ENCODE results near the gene EP400.

Gene EP400

DNA sequence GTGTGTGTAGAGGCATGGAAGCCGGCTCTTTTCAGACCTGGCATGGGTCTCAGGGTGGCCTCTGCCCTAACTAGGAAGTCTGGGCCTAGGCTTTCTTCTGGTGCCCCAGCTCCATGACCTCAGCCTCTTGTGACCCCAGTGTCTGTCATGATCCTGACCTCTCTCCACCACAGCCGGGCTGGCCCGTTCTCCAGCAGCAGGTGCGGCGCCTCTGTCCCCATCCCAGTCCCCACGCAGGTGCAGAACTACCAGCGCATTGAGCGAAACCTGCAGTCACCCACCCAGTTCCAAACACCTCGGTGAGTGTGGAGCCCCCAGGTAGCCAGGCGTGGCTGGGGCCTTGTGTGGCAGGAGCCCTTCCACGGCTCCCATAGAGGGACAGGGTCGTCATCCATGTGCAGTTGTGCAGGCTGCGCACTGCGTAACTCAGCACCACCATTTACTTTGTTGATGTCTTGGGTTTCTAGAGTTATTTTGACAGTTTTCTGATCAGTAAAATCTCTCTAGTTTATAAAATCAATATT, 35.5 kb upstream of the EP400 start:
- H3K4me3 ChIP-seq (ENCODE audit: low read depth, low read length) = no peak overlapping the region
- TF ChIP-seq, protein P1, sequence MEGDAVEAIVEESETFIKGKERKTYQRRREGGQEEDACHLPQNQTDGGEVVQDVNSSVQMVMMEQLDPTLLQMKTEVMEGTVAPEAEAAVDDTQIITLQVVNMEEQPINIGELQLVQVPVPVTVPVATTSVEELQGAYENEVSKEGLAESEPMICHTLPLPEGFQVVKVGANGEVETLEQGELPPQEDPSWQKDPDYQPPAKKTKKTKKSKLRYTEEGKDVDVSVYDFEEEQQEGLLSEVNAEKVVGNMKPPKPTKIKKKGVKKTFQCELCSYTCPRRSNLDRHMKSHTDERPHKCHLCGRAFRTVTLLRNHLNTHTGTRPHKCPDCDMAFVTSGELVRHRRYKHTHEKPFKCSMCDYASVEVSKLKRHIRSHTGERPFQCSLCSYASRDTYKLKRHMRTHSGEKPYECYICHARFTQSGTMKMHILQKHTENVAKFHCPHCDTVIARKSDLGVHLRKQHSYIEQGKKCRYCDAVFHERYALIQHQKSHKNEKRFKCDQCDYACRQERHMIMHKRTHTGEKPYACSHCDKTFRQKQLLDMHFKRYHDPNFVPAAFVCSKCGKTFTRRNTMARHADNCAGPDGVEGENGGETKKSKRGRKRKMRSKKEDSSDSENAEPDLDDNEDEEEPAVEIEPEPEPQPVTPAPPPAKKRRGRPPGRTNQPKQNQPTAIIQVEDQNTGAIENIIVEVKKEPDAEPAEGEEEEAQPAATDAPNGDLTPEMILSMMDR (IDR thresholded peaks at IDR 0.05; ENCODE audit: control insufficient read depth, extremely low read depth, insufficient read depth) = no peak
- no peak for DNase-seq (ENCODE audit: low read depth)

DNA sequence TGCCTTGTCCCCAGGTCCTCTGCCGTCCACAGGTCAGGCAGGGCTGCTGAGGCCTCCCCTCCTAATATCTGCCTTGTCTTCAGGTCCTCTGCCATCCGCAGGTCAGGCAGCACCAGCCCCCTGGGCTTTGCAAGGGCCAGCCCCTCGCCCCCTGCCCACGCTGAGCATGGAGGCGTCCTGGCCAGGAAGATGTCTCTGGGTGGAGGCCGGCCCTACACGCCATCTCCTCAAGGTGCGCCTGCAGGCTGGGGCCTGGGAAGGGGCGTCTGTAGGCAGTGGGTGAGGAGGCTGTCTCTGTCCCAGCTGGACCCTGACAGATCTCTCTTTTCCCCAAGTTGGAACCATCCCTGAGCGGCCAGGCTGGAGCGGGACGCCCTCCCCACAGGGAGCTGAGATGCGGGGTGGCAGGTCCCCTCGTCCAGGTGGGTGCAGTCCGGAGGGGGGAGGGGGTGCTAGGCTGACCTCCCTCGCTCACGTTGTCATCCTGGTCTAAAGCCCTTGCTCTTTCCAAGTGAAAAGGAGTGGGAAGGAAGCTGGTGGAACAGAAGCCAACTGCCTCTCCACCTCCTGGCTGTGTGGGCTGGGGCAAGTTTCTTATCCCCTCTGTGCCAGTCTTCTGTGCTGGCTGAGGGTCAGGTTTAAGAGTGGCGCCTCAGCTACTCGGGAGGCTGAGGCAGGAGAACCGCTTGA, 34.6 kb upstream of the EP400 start:
- TF ChIP-seq, protein P1 (IDR thresholded peaks at IDR 0.05; ENCODE audit: control insufficient read depth, extremely low read depth, insufficient read depth) = no peak

DNA sequence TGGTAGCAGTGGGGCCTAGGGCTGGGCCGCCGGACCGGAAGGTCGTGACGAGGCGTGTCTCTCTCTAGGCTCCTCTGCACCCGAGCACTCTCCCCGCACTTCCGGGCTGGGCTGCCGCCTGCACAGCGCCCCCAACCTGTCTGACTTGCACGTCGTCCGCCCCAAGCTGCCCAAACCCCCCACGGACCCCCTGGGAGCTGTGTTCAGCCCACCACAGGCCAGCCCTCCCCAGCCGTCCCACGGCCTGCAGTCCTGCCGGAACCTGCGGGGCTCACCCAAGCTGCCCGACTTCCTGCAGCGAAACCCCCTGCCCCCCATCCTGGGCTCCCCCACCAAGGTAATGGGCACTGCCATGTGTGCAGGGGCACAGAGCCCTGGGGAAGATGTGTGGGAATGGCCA, 33.9 kb upstream of the EP400 start:
- no peak overlapping the region for H3K4me3 ChIP-seq (ENCODE audit: low read depth, low read length)
- DNase-seq (ENCODE audit: low read depth) = no peak
- TF ChIP-seq, protein P1 (IDR thresholded peaks at IDR 0.05; ENCODE audit: control insufficient read depth, extremely low read depth, insufficient read depth) = no peak

More for the DNA sequence above, 34.6 kb upstream of the EP400 start:
- no peak overlapping the region for H3K4me3 ChIP-seq (ENCODE audit: low read depth, low read length)
- DNase-seq (ENCODE audit: low read depth) = no peak

DNA sequence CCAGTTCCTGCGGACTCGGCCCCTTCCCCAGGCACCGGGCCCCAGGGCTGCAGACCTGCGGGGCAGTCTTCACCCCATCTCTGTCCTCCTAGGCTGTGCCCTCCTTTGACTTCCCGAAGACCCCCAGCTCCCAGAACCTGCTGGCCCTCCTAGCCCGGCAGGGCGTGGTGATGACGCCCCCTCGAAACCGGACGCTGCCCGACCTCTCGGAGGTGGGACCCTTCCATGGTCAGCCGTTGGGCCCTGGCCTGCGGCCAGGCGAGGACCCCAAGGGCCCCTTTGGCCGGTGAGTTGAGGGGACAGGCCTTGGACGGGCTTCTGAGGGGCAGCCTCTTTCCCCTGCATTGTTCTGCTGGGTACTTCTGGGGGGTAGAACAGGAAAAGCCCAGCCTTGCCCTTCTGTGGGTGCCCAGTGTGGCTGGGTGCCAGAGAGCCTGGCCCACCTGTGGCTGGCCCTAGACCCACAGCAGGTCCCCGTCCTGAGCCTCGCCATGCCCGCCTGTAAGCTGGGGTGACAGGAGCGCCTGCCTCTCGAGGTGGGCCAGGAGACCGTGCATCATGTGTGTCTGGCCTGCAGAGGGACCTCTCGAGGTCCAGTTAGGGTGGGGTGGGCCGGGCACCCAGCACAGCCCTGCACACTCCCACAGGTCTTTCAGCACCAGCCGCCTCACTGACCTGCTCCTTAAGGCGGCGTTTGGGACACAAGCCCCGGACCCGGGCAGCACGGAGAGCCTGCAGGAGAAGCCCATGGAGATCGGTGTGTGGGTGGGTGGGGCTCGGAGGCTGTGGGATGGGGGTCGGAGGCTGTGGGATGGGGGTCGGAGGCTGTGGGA, 33.2 kb upstream of the EP400 start:
- no peak overlapping the region for H3K4me3 ChIP-seq (ENCODE audit: low read depth, low read length)
- TF ChIP-seq, protein P1 (IDR thresholded peaks at IDR 0.05; ENCODE audit: control insufficient read depth, extremely low read depth, insufficient read depth) = no peak
- DNase-seq (ENCODE audit: low read depth) = no peak

DNA sequence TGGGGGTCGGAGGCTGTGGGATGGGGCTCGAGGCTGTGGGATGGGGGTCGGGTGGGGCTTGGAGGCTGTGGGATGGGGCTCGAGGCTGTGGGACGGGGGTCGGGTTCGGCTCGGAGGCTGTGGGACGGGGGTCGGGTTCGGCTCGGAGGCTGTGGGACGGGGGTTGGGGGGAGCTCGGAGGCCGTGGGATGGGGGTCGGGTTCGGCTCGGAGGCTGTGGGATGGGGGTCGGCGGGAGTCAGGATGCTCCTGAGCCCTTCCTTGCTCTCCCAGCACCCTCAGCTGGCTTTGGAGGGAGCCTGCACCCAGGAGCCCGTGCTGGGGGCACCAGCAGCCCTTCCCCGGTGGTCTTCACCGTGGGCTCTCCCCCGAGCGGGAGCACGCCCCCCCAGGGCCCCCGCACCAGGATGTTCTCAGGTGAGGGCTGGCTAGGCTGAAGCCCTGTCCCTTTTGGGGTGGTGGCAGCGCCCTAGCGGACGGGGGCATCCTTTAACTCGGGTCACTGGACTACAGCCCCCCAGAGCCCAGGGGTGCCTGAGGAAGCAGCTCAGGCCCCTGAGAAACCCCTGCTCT, 32.5 kb upstream of the EP400 start:
- no peak overlapping the region for H3K4me3 ChIP-seq (ENCODE audit: low read depth, low read length)
- DNase-seq (ENCODE audit: low read depth) = no peak
- TF ChIP-seq, protein P1 (IDR thresholded peaks at IDR 0.05; ENCODE audit: control insufficient read depth, extremely low read depth, insufficient read depth) = no peak

DNA sequence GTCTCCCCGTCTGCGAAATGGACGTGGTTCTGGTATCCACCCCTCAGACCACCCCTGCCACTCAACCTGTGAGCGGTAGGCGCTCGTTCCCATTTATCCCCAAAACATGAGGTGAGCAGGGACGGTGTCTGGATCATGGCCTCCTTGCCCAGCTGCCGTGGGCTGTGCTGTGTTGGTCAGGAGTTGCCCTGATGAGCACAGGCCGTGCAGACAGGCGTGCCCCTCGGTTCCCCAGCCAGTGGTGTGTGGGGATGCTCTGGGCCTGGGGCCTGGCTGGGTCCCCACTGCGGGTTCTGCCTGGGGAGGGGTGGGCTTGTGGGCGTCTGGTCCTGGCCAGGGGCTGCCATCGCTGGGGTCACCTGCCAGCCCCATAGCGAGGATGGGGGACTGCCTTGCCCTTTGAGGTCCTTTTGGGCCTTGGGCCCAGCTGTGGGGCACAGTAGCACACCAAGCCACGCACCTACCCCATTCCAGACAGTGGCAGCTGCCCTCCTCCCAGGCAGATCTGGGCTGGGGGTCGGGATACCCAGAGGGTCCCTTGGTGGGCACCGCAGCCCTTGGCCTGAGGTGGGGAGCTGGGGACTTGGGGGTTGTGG, 31.9 kb upstream of the EP400 start:
- H3K4me3 ChIP-seq (ENCODE audit: low read depth, low read length) = no peak overlapping the region
- no peak for DNase-seq (ENCODE audit: low read depth)
- TF ChIP-seq, protein P1 (IDR thresholded peaks at IDR 0.05; ENCODE audit: control insufficient read depth, extremely low read depth, insufficient read depth) = no peak

Data from LNCaP clone FGC (cell line).